Activated CD8-positive, alpha-beta memory T cell treated with anti-CD3 and anti-CD28 coated beads, Interleukin-2, amount 50 U/mL, for 1 hour (primary cell): ENCODE data around the gene ZIC5.

Experiments used
- DNase-seq: peaks from one replicate; pipeline ENCODE4 v3.0.0-alpha.2; 2020; ENCODE audit errors: extremely low read depth

Gene ZIC5

DNA sequence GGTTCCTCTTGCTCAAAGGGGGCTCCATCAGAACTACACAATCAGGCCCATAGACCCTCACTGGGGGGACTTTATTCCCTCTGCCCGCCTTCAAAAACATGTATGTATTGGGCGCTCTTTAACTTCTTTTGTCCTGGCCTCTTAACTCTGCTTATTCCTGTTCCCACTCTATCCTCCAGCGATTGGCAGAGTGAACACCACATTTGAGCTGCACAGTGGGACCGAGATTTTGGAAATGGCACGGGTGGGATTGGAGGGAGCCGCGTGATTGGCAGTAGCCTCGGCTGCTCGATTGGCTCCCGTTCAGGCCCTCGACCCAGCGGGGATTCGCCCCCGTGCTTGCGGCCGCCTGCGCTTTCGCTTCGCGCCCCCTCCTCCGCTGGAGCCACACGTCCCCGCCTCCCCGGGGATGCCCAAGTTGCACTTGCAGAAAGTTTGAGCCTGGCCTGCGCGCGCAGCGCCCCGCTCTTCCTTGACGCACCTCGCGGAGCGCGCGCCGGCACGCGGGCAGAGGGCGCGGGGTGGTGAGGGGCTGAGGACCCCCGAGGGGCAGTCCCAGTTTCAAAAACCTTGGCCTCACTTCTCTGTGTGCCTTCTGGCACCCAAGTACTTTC lies at the start of gene ZIC5:
TSS of gene ZIC5 (minus strand) at position 192 of the 614 bp plus-strand sequence. CDS start at position 28, 164 bp downstream.
- DNase-seq, result no peak

DNA sequence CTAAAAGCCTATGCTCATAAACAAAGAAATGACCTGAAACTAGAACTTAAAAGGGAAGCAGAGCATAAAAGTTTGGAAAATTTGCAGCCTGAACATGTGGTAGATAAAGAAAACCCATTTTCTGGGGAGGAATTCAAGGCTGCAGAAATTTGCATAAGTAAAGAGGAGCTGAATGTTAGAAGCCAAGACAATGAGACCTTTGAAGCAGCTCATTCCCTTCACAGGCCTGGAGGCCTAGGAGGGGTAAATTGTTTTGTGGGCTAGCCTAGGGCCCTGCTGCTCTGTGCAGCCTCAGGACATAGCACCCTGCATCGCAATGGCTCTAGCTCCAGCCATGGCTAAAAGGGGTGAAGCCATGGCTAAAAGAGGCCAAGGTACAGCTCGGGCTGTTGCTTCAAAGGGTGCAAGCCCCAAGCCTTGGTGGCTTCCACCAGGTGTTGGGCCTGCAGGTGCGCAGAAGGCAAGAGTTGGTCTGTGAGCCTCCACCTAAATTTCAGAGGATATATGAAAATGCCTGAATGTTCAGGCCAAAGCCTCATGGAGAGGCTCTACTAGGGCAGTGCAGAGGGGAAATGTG lies 48.3 kb upstream of the ZIC5 start:
- DNase-seq, result no peak

DNA sequence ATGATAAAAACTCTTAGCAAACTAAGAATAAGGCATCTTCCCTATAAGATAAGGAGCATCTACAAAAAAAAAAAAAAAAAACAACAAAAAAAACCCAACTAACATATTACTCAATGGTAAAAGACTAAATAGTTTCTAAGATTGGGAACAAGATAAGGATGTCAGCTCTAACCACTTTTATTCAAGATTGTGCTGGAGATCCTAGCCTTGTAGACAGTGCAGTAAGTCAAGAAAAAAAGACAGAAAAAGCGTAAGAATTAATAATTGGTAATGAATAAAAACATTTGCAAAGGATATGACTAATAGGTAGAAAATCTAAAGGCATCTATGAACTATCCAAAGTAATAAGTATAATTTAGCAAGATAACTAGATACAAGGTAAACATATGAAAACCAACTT lies 43.1 kb upstream of the ZIC5 start:
- DNase-seq, result no peak

DNA sequence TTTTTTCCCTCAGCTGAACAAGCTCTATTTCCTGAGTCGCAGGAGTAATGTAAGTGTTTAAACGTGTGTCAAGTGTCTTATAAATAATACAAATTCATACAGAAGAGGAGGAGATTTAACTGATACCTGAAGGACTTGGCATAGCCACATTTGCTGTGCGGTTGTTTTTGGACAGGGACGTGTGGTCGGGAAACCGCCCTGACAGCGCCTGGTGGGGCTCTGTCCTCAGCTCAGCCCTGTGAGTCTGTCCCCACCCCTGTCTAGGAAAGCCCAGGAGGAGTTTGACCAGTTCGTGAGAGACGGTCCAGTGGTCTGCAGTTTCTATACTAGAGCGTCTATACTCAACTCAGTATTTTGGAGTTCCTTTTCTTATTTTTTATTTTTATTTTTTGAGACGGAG lies 26.7 kb upstream of the ZIC5 start:
- no peak for DNase-seq

DNA sequence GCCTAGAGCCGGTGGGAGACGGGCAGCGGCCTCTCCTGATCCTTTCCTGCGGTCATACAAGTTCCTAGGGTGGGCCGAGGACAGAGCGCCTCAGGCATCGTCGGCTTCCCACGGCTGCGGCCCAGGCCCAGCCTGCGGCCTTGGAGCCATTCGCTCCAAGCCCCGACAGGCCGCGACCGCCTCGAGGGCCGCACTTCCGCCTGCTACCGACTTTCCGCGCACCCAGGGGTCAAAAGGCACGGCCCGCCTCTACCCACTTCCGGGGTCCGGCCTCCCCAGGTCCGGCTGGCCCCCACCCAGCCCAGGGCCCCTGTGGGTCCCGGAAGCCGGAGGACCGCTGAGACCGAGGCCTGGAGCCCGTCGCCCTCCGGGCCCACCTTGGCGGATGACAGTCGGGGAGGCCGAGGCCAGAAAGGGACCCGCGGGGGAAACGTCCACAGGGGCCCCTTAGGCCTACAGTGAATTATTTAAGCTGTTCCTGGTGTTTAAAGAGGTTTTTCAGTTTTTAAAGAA lies 26.2 kb upstream of the ZIC5 start:
- no peak for DNase-seq

DNA sequence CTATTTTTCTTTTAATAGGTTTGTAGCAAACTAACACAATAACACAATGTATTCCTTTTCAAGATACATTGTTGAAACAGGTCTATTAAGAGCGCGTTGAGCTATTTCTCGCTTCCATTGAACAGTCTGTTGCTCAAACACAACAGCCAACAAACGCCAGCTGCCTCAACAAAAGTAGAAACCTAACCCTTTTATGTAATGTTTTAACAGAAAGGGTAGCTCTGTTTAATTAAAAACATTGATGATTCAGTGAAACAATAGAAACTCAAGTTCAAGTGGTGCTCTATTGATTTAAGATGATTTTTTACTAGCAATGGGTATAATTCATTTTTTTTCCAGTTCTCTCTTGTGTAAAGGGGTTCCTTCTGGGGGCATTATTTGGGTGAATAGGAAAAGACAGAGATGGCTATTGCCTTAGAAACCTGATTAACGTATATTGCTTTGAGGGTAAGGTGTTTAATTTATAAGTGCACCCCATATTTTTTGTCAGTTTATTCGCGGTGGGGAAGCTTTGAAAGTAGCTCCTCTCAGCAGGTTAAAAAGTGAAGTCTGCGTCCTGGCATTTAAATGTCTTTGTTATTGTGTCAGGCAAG lies 24.9 kb upstream of the ZIC5 start:
- no peak for DNase-seq

DNA sequence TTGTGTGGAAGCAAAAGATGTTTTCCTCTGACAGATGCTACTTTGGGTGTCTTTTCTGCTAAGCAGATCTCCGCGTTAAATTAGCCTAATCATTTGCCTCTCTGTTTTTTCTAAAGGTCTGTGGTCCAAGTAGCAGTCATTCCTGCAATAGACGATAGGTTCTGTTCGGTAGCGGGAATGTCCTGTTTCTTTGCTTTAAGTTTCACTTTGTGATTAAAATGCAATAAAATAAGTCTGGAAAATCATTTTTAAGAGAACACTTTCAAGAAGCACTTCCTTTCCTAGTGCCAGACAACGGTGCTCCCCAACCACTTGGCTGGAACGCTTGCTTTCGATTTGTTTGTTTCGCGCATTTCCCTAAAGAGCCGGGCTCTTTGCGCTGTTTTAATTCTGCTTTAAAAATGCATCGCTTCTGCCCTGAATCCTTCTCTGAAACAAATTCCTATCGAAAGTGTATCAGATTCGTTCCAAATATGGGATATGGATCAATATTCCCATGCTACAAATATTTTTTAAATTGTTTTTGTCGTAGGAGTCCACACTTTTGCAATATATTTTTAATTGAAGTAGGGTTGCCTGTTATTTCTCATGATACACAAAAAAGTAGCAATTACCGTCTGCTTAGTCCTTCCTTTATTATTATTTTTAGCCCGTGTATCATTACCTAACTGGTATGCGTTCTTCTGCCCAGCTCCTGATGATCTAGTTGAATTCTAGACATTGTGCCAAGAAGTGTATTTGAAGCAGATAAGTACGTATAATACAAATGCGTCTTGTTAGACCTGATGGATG lies 24.2 kb upstream of the ZIC5 start:
- DNase-seq, result no peak

DNA sequence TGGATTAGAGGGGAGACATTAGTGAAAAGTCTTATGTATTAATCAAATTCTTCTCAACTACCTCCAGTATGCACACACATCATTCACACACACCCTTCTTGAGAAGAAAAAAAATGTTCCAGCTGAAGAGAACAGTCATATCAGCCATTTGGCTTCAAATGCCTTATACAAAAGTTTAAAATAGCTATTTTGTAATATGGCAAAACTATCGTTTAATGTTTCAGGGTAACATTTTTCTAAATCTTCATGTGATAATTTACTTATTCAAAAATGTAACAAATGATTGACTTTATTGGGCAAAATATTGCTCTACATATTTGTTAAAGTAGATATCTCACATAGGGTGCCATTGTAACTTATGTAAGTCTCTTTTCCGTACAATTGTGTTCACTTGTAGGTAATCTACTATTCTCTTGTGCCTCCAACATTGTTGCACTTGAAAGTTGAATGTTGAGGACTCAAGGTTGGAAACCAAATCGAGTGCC lies 23.6 kb upstream of the ZIC5 start:
- DNase-seq, result no peak

DNA sequence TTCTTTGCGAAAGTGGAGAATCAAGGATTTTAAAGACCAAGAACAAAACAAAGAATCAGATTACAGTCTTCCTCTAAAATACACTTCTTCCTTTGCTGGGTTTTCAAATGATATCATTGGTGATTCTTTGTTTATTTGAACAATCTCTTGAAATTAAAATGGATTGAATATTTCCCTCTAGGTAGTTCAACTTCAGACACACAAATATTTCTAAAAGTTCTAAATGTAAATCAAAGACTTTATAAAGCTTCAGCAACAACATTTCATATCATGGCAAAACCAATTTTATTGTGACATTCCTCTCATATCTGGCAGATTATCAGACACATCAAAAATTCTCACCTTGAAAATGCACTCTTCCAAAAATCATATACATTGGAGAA lies 23.1 kb upstream of the ZIC5 start:
- no peak for DNase-seq

DNA sequence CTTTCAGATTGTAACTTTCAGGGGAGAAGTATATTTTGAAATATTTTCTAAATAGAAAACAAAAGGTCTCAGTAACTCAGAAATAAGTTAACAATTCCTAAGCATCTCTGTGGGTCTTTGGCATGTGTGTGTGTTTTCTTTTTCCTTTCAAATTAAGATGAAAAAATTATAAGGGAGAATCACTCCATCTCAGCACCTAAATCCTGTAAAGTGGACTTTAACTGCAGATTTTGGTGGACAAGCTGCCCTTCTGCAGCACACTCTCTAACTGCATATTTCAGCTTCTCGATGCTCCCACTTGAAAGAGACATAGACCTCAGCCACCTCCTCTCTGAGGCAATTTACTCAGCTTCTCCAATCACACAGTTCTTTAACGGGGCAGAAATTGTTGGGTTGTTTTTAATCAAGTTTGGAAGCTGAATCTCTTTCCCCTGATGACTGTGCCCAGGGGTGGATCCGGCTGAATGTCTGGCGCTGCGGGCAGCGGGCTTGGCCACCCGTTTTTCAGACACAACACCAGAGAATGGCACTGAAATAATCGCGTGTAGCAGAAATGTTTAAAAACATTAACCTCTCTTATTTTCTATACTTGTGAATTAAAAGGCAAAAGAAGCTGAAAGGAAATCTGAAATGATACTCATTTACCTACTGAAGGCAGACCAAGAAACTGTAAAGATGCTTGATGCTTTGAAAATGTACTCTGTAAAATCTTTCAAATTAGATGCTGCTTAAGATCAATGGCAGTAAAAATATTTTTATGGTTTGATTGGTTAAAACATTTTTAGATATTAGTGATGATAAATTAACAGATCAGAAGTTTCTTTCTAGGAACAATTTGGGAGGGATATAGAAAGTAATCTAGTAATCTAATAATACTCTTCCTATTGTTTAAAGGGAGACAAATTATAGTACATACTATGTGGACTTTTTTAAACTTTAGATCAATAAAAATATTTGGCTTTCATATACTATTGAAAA lies 22.4 kb upstream of the ZIC5 start:
- DNase-seq, result no peak

DNA sequence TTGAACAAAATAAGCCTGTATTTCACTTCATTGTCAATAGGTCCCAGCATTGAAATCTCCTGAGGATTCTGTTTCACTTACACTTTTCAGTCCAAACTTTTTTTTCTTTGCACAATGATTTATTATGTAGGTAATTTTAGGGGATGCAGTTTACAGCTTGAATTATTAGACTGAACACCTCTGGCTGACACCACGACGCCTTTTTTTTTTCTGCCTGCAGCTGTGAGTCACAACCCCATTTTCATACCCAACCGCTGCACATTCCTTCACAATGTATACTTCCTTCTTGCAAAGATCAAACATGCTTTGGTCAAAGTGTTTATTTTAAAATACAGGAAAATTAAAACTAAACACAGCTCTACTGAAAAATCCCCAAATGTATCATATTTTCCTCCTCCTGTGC lies 21.4 kb upstream of the ZIC5 start:
- DNase-seq, result no peak

DNA sequence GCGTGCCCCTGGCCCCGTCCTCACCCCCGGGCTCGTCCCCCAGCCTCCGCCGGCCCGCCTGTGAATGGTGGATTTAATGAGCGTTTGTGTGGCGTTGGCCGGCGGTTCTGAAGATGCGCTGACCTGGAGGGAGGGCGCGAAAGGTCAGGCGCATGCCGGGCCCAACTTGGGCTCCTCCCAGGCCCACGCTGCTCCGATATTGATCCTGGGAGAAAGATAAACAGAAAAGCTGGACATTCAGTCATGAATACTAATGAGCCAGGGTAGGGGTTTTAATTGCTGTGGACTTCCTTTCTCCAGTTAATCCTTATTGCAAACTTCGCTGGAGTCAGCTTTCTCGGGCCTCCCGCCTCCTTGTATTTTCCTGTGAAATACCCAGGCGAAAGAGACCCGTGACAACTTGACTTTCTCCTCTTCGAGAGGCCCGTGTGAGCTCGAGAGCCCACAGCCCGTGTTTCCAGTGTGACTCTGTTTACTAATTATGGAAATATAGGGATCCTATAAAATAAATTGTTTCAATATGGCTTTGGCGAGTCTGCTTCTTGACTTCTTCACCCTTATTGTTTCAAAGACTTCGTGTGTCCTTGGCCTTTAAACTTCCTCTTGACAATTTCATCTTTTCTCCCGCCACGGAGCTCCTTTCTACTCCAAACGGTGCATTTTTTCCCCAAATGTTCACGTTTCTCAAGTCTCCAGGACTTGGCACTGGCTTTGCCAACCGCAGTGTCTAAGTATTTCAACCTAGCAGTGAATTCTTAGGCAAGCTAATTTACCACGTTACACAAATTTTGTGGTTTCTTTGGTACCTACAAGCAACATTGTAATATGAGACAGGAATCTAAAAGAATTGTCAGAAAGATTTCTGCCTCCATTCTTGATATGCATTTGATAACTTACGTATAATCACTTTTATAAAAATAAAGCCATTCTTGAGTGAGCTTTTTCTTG lies 20.5 kb upstream of the ZIC5 start:
- no peak for DNase-seq

DNA sequence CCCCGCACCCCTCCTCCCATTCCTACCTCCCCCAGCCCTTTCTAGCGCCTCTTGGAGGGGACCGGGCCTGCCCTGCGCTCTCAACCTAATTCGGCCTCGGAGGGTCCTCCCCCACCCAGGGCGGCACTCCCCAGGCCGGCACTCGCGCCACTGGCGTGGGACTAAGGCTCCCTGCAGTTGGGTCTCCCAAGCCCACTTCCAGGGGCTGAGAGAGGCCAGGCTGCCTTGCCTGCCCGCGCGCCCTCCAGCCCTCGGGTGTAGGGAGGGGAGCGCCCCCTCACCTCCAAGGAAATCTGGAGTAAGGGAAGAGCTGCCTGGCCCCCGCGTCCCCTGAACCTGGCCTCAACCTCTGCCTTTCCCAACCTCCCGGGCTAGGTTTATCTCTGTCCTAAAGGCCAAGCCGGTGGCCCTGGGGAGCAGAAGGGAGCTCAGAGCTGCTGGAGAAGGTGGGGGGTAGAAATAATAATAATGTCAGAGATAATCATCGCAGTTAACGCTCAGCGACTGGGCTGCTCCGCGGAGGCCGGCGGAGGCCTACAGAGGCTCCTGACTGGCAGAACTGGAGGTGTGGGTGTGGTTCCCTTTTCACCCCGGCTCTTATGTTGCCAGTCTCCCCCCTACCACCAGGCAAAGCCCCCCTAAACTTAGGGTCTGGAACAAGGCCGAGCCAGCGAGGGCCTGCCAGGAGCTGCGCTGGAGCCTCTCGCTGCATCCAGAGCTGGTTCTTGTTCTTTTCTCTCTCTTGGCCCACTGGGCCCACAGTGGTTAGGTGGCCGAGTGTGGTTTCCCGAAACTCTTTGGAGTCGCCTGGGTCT lies 19.7 kb upstream of the ZIC5 start:
- no peak for DNase-seq

DNA sequence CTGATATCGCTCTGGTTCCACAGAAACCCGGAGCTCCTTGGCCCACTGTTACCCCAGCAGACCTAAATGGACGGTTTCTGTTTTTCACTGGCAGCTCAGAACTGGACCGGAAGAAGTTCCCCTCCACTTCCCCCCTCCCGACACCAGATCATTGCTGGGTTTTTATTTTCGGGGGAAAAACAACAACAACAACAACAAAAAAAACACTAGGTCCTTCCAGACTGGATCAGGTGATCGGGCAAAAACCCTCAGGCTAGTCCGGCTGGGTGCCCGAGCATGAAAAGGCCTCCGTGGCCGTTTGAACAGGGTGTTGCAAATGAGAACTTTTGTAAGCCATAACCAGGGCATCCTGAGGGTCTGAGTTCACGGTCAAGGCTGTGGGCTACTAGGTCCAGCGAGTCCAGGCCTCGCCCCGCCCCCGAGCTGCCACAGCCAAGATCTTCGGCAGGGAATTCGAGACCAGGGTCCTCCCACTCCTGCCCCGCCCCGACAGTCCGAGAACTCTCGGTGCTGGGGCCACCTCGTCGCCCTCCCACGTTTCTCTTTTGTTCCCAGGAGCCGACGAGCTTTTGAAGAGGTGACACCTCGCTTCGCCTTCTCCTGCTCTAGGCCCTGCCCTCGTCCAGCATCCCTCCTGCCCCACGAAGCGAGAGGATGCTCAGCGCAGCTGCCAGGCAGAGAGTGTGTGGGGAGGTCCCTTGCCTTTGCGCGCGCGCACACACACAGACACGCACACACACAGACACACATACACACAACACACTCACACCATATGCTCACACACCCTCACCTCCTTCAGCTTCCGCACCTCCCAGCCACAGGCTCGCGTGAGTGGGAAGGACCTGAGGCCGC lies 18.8 kb upstream of the ZIC5 start:
- no peak for DNase-seq

DNA sequence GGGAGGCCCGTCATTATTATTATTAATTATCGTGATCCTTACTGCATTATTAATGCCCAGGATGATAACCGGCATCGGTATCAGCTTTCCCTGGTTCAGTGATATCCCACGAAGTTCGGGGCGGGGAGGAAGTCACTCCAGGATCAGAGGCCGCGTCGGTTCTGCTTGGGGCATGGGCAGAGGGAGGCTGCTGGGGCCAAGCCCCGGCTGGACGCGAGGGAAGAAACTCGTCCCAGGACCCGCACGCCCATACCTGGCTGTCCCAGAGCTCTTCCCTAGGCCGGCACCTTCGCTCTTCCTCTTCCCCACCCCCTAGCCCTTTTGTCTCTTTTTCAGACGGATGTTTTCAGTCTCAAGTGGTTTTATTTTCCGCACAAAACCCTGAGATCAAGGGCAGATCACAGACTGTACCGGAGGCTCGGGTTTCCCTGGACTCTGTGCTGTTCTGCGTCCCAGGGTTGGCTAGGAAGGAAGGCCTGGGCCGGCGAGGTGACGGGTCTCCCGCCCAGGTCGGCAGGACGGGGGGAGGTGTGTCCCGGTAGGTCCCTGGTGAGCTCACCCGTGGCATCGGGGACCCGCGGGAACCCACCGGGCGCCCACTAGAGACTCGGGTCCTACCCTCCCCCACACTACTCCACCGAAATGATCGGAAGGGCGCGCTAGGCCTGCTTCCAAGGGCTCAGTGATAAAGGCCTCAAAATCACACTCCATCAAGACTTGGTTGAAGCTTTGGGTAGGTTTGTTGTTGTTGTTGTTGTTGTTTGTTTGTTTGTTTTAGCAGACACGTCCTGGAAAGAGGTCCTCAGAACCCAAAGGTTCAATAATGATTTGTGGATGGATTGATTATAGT lies 17.9 kb upstream of the ZIC5 start:
- DNase-seq, result no peak

DNA sequence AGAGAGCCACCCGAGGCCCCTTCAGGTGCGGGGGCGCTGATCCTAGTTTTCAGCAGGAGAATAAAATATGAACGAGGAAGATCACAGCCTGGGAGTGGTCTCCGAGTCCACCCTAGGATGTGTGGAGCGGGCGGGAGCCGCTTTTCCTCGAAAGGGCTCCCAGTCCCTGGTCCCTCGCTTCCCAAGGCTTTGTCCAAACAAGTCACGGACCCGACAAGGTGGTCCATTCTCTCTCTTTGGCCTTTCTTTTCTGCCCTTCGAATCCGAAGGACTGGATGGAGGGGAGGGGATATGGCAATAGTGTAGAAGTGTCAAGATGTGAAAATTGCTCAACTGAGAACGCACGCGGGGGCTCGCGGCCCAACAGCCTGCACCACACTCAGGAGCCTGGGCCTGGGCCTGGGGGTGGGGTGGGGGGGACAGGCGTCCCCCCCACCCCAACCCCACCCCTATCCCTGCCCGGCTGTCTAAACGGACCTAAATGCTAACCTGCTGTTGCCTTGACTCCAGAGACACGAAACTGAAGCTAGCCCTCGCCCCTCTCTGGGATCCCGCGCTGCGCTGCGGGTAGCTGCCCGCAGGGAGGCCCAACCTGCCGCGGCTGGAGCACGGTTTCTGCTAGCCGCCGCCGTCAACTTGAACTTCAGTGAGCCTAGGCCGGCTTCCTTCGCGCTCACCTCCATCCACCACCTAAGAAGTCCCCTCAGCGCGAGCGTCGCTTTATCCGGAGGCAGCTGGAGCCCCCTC lies 17.1 kb upstream of the ZIC5 start:
- no peak for DNase-seq
